Measurements from ENCODE around the gene PDLIM4.
A peak's percentile ranks its signal among the peaks of the same experiment; 100 is the strongest.

The PDLIM4 gene

DNA sequence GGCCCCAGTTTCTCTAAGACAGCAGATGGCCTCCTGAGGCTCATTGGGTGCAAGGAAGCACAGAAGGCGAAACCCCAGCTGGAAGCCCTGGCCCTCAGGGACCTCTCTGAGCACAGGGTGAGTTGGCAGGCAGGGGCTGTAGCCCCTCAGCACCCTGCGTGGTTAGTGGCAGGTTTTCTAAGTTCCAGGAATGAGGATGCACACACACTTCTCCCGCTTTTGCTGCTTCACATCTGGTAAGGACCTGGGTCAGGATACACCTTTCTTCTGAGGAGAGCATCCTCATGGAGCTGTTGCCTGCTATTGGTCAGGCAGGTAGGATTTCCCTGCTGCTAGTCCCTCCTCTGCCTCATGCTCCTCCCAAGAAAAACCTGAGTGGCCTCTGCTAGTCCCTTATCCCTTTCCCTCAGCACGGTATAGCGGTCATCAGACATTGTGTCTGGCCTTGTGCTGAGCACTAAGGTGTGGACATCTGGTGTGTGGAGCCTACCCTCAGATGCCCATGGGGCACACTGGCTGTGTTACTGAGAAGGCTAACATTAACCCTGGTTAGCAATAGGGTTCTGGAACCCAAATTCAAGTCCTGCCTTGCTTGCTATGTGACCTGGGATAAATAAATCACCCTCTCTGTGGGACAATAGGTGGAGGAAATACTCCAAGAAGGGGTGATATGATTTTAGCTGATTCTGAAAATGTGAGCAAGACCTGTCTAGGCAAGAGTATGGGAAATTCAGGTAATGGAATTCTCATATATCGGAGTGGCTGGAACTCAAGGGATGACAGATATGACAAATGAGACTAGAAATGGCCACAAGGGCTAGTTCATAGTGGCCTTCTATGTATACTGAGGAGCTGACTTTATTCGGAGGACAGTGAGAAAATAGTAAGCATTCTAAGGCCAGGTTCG lies 38.3 kb downstream of the PDLIM4 start:
- DNase-seq, result no peak
- intact Hi-C loops (cut with DNase I), result no loop called here

DNA sequence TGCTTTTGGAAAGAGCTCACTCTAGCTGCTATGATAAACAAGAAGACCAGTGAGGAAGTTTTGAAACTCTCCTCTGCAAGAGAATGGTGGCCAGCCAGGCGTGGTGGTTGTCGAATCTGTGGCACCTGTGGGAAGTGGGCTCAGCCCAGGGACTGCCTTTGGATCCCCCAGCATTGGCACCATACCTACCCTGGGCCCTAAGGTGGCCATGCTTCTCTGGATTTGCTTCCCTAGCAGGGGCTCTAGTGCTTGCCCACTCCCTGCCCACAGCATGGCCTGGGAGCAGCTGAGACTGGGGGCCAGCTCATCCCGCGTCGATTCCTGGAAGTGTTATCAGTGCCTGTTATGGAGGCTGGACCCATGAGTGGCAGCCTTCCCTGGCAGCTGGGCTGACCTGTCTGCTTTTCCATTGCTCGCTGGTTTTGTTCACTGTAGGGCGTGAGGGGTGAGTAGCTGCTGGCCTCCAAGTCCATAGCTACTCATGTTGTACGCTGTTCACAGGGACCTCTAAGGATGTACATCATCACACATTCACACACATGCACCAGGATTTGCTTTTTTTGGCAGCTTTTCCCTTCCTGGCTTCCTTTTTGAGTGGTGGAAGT lies 39.0 kb downstream of the PDLIM4 start:
- intact Hi-C loops (cut with DNase I), result no loop called here
- no peak for DNase-seq

DNA sequence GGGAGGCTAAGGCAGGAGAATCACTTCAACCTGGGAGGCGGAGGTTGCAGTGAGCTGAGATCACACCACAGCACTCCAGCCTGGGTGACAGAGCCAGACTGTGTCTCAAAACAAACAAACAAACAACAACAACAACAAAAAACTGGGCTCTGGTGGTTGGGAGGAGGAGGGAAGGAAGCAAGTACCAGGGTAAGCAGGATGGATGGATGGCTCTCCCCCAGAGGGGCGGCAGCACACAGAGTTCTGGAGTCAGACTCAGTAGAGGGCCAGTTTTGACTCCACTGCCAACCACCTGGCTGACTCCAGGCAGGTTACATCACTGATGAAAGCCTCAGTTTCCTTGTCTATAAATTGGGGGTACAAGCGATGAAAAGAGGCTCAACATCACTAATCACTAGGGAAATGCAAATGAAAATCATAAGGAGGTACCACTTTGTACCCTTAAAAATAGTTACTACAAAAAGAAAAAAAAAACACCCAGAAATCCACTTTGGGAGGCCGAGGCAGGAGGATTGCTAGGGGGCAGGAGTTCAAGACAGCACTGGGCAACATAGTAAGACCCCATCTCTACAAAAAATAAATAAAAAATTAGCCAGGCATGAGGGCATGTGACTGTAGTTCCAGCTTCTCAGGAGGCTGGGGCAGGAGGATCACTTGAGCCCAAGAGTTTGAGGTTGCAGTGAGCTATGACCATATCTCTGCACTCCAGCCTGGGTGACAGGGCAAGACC lies 39.9 kb downstream of the PDLIM4 start:
- intact Hi-C loops (cut with DNase I), result no loop called here
- DNase-seq, result no peak

DNA sequence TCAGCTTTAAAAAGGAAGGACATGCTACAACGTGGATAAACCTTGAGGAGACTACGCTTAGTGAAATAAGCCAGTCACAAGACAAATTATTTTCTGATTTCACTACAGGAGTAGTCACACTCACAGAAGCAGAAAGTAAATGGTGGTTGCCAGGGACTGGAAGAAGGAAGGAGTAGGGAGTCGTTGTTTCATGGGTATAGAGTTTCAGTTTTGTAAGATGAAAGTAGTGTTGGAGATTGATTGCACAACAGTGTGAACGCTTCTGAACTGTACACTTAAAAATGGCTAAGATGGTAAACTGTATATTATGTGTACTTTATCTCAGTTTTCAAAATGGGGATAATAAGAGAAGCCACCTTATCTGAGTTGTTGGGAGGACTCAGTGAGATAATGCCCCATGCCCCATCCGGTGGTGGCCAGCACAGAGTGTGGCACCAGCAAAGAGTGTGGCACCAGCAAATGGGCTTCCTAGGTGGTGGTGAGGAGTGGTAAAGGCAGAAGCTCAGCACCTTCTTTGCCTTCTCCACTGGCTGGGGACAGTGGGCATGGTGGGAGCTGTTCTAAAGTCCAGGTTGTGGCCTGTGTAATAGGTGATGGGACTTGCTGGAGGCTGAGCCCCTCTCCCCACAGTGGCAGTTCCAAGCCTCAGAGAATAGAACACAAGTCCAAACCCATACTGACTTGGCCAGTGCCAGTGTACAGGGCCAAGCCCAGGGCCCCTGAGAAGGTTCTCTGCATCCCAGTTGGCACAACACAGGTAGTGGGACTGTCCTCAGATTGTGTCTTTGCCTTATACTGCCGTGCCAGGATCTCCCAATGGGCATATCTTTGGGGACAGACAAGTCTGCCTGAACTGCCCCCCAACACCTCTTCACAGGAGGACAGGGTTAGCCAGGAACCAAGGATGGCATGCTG lies 41.1 kb downstream of the PDLIM4 start:
- intact Hi-C loops (cut with DNase I), result no loop called here
- DNase-seq, result no peak

DNA sequence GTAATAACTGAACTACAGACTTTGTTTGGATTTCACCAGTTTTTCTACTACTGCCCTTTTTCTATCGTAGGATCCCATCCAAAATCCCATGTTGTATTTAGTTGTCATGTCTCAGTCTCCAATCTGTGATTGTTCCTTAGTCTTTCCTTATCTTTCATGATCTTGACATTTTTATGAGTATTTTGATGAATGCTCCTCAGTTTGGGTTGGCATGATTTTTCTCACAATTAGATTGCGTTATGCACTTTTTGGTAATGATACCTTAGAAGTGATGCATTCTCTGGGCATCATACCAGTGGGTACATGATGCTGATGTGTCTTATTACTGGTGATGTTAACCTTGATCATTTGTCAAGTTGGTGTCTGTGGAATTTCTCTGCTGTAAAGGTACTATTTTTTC lies 42.4 kb downstream of the PDLIM4 start:
- intact Hi-C loops (cut with DNase I), result no loop called here
- no peak for DNase-seq

DNA sequence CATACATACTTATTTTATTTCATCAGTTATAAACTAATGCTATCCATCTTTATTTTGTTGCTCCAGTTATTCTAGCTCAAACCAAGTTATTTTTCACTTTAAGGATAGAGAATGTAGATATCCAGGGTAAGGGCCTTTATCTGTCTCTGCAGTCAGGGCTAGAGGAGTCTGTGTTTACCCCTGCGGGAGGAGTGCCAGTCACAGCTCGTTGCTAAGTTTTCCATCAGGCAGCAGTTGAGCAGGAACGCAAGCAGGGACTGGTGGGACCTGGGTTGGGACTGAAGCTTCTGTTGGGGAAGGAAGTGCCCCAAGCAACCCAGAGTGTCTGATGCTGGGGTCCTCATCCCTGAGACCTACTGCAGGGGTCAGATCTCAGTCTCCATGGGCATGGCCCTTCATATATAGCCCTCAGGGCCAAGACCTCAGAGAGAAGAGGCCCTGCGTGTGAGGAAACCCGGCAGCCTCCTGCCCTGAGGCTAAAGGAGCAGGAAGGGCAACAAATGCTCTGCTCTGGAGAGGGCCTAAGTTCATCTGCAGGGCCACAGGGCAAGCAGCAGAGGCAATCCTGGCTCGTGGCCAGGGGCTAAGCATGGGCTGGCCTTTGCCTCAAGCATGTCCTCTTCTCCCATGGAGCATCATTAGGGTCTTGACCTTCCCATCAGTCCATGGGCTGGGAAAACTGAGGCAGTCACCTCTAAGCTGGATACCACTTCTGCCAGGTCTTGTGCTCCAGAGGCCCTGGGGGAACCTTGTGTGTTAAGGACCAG lies 43.3 kb downstream of the PDLIM4 start:
- no peak for DNase-seq
- intact Hi-C loops (cut with DNase I), result no loop called here

DNA sequence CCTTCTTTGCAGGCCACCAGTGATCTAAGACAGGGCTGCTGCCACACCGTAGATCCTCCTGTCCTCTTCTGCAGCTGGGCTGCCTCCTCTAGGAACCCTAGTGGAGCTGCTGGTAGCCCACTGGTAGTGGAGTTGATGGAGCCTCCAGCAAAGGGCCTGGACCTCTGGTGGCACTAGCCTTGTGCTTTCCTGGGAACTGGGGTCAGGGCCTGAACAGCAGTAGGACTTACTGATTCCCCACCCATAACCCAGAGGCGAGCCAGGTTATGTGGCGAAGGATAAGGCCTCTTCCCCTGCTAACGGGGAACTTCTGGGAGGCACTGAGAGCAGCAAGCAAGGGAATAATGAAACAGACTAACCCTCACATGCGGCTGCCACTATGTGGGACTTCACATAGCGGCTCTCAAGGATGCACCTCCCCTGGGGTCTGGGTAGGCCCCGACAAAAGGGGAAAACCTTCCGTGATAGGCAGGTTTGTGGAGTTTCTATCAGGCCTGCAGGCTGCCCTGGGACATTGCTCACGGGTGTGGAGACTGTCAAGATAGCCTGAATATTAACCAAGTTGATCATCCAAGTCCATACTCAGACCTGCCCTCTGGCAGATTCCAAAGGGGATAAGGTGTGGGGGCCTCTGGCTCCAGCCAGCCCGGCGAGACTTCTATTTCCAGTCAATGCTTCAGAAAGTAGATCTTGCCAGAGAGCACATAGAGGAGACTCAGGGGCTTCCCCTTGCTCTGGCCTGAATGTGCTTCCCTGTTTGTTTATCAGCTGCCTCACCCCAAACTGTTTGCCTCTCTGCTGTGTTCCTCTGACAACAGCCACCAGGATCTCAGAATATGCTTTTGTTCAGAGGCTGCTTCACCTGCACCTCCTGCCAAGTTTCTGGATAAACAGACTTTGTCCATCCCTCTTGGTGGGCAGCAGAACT lies 44.1 kb downstream of the PDLIM4 start:
- DNase-seq, result no peak
- intact Hi-C loops (cut with DNase I), result no loop called here

DNA sequence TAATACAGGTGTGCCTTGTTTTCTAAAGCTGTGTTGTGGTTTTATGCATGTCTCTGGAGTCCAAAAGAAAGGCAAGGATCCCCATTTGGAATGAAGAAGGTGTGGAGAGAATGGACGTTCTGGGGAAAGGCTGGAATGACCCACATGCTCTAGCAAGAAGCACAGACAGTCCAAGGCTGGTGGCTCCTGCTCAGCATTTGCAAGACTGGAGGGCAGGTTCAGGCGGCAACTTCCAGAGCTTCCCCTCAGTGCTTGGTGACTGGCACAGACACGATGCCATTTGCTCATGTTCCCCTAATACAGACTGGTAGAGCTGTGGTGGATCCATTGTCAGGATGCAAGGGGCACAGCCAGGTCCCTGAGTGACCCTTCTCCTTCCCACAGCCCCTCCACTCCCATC lies 44.9 kb downstream of the PDLIM4 start:
- peak in 1 of 42 donors; percentile 6 for DNase-seq
- intact Hi-C loops (cut with DNase I), result no loop called here

DNA sequence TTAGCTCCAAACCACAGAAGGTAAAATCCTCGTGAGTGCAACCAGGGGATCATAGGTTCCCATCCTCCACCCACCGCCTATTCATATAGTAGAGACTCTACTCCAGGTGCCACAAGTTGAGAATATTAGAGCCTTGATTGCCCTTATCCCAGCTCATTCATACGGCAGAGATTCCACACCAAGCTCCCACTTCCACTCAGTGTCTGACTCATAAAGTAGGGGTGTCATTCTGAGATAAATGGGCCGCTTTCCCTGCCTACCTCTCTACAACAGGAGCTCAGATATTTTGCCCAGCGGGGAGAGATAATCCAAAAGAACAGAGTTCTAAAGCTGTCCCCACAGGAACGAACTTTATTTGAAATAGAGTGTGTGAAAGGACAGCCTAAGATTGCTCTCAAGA lies 46.1 kb downstream of the PDLIM4 start:
- DNase-seq, result peak in 10 of 42 donors; percentile 5 to 63 (median 38)
- intact Hi-C loops (cut with DNase I), result no loop called here

DNA sequence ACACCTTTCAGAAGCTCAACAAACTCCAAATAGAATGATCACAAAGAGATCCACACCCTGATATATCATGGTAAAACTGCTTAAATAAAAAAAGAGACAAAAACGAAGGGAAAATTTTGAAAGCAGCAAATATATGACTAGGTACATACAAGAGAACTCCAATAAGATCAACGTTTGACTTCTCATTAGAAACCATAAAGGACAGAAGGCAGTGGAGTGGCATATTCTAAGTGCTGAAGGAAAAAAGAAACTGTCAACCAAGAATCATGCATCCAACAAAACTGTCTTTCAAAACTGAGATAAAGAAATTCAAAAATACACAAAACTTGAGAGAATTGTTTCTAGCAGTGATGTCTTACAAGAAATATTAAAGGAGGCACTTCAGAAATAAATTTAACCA lies 47.9 kb downstream of the PDLIM4 start:
- intact Hi-C loops (cut with DNase I), result no loop called here
- no peak for DNase-seq

DNA sequence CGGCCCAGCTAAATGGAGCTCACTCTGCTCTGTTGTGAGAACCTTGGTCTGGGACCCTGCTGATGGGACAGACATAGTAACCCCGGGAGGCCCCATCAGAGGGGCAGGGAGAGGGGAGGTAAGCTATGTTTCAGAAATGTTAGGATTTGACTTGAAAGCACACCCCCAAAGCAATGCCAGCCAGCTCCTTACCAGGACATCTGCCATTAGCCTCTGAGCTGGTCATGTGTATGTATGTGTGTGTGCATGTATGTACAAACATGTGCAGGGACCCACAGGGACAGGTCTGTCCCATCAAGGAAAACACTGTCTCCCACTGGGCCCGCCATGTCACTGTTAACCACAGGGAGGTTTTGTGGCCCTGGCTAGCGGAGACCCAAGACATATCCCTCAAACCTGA lies 51.2 kb downstream of the PDLIM4 start:
- intact Hi-C loops (cut with DNase I), result no loop called here

DNA sequence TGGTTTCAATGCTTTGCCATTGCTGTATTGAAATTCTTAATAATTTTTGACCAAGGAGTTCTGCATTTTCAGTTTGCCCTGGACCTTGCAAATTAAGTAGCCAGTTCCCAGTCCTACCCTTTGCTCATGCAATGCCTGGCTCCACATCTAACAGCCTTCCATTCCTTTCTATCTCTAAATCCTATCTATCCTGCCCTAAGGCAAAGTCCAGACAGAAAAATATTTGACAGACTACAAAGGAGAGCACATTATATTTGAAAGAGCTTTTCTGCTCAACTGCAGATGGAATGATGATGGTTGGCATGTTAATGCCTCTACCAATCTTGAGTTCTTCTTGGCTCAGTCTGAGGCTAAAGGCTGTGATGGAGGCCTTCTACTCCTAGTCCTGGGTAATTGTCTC lies 52.2 kb downstream of the PDLIM4 start:
- intact Hi-C loops (cut with DNase I), result no loop called here
- DNase-seq, result no peak

More for the DNA sequence above, 51.2 kb downstream of the PDLIM4 start:
- no peak for DNase-seq

DNA sequence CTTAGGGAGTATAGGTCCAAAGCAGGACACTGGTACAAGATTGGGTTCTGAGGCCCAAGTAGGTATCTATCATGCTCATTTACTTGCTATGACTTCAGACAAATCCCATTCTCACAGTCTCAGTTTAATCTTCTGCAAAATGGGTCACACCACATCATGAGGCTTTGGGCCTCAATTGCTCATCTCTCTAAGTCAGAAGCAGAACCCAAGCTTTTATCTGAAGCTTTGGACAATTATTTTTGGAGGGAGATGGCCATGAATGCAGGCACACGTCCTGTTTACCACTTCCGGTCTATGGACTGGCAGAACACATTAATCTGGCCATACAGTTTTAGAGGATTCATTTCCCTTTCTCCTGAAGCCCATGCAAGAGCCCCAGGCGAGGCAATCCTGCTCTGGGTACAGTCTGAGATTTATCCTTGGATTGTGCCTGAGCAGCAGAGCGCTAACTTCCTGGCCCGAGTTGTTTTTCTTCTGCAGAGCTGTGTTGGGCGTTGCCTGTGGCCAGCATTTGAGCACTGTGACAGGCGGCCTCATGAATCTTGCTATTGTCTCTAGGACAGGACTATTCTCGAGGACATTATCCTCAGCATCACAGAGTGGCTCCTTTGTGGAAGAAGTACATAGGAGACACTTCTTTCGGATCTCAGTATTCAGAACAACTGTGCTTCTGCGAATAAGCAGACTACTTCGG lies 52.8 kb downstream of the PDLIM4 start:
- DNase-seq, result peak in 23 of 42 donors; percentile 15 to 63 (median 34)

DNA sequence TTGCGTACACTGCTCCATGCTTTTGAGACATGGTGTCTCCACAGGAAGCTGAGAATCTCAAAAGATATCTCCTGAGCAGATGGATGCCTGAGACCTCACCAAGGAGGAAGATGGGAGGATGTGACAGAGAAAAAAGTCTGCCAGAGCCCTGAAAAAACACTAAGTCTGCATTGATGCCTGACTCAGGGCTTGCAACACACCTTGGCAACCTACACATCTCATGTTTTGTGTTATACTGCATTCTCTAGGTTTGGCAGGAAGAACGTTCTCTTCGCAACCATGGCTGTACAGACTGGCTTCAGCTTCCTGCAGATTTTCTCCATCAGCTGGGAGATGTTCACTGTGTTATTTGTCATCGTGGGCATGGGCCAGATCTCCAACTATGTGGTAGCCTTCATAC lies 55.9 kb downstream of the PDLIM4 start:
- no peak for DNase-seq
- intact Hi-C loops (cut with DNase I), result no loop called here

More for the DNA sequence above, 52.8 kb downstream of the PDLIM4 start:
- intact Hi-C loops (cut with DNase I), result no loop called here

DNA sequence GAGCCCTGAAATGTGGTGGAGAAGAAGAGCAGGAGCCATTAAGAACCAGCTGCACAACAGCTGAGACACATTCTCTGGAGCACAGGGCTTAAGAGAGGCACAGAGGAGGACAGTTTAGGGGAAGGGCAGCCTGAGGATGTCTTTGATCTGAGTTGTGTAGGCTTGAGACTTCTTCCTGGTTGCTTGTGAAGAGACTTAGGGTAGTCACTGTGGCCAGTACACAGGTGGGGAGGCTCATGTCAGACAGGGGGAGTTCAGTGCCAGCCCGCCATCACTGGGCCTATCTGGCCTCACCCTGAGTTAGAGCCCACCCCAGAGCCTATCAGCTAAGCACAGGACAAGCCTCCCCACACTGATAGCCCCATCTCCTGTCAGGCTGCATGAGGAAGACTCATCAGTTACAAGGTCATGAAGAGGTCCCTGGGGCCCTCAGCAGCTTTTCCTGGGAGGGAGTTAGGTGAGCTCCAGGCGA lies 56.5 kb downstream of the PDLIM4 start:
- DNase-seq, result no peak
- intact Hi-C loops (cut with DNase I), result no loop called here

DNA sequence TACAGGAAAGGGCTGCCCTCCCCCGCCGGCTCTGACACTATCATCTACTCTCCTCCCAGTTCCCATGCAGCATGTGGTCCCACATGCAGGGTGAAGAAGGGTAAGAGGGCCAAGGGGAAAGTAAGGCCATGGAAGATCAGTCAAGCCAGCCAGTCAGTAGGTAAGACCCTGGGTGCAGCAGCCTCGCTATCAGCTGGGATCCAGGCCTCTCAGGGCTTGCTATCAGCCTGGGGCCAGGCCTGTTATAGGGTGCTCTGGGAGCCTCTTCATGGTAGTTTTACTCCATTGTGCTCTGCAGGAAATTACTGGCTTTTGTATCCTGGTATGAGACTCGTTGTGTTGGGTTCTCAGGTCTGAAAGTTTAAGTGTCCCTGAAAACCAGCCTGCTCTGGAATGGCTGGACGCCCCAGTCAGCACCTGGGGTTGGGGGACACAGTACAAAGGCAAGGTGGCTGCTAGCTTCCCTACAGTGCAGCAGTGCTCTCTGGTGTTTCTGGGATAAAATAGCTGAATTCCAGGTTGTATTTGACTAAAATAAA lies 58.1 kb downstream of the PDLIM4 start:
- DNase-seq, result no peak
- intact Hi-C loops (cut with DNase I), result no loop called here
